Activated naive CD4-positive, alpha-beta T cell treated with anti-CD3 and anti-CD28 coated beads for 36 hours (primary cell): ENCODE results near the gene STAG3. TPM values are rescaled to one million over a fixed set of nuclear protein-coding genes. Genes with fewer than 3 reads are reported as not detected.
"Not testable (repeated sequence)": the region's sequence is repeated elsewhere in the genome, so short reads cannot be mapped to it uniquely, and the experiment has no call there.

Experiments
- CTCF ChIA-PET: fragments of 350-600 bp; sonication (Branson Sonifier 250); formaldehyde crosslinking; loops from one replicate; lab custom pipeline; 2021; ENCODE audit warnings: antibody characterized with exemption; lab: Charles Lee
- DNase-seq: peaks from one replicate; pipeline ENCODE4 v3.0.0-alpha.2; 2020
- H3K27ac Mint-ChIP-seq: one replicate; pipeline ENCODE4 v1.8.0; 2021; ENCODE audit warnings: mild to moderate bottlenecking, mixed read lengths
- H3K27me3 Mint-ChIP-seq: one replicate; pipeline ENCODE4 v1.8.0; 2021; ENCODE audit warnings: low read depth, mixed read lengths
- H3K36me3 Mint-ChIP-seq: one replicate; pipeline ENCODE4 v1.8.0; 2021; ENCODE audit warnings: low read depth, mixed read lengths
- H3K4me1 Mint-ChIP-seq: one replicate; pipeline ENCODE4 v1.8.0; 2021; ENCODE audit warnings: low read depth, mixed read lengths
- H3K4me3 Mint-ChIP-seq: one replicate; pipeline ENCODE4 v1.8.0; 2021; ENCODE audit warnings: mild to moderate bottlenecking, moderate library complexity, mixed read lengths
- H3K9me3 Mint-ChIP-seq: one replicate; pipeline ENCODE4 v1.8.0; 2021; ENCODE audit warnings: mixed read lengths
- intact Hi-C: fragments of 100-400 bp; cut with micrococcal nuclease; formaldehyde crosslinking; loops from one replicate; pipeline ENCODE4 v1.15.1; 2023
- total RNA-seq, 2 experiments: library from RNA; stranded (reverse); gene quantifications; one replicate each; pipeline ENCODE4 v1.2.3, GENCODE V29; 2021

STAG3 gene, protein sequence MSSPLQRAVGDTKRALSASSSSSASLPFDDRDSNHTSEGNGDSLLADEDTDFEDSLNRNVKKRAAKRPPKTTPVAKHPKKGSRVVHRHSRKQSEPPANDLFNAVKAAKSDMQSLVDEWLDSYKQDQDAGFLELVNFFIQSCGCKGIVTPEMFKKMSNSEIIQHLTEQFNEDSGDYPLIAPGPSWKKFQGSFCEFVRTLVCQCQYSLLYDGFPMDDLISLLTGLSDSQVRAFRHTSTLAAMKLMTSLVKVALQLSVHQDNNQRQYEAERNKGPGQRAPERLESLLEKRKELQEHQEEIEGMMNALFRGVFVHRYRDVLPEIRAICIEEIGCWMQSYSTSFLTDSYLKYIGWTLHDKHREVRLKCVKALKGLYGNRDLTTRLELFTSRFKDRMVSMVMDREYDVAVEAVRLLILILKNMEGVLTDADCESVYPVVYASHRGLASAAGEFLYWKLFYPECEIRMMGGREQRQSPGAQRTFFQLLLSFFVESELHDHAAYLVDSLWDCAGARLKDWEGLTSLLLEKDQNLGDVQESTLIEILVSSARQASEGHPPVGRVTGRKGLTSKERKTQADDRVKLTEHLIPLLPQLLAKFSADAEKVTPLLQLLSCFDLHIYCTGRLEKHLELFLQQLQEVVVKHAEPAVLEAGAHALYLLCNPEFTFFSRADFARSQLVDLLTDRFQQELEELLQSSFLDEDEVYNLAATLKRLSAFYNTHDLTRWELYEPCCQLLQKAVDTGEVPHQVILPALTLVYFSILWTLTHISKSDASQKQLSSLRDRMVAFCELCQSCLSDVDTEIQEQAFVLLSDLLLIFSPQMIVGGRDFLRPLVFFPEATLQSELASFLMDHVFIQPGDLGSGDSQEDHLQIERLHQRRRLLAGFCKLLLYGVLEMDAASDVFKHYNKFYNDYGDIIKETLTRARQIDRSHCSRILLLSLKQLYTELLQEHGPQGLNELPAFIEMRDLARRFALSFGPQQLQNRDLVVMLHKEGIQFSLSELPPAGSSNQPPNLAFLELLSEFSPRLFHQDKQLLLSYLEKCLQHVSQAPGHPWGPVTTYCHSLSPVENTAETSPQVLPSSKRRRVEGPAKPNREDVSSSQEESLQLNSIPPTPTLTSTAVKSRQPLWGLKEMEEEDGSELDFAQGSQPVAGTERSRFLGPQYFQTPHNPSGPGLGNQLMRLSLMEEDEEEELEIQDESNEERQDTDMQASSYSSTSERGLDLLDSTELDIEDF
- total RNA-seq: 10 to 100 TPM; 38.4 to 41.0 TPM

- CTCF ChIA-PET: interaction anchor here (0.6 to 4.3 kb wide), 5 partner anchors 11 to 160 kb away, joined by 3 to 30 read pairs (median 4); no protein-coding TSS in a partner anchor
- Mint-ChIP-seq H3K36me3 (peaks cover 2% of the 10 kb centered on the region), H3K4me1 (peaks cover 43% of the 10 kb centered on the region), H3K27ac (peak within 1 kb of the TSS; percentile 30), H3K4me3 (peak within 1 kb of the TSS; percentile 80), H3K9me3 (no peaks in the 10 kb centered on the region), H3K27me3 (no peaks in the 10 kb centered on the region)
- DNase-seq: peak; percentile 99
- intact Hi-C loops: loop anchor here (1.0 to 5.0 kb wide), 6 partner anchors 9 to 251 kb away; partner anchors contain the start of genes AP4M1, GAL3ST4, LAMTOR4 and MCM7
Observed at GRCh38 chr7:100177045-100178001, at the start of gene STAG3, which contains the start of gene GPC2. Gene STAG3 (plus strand): TSS chr7:100177918. CDS start chr7:100180557, 2,639 bp downstream. Gene GPC2 (minus strand): TSS chr7:100177381. CDS start chr7:100177199, 182 bp downstream.

DNA sequence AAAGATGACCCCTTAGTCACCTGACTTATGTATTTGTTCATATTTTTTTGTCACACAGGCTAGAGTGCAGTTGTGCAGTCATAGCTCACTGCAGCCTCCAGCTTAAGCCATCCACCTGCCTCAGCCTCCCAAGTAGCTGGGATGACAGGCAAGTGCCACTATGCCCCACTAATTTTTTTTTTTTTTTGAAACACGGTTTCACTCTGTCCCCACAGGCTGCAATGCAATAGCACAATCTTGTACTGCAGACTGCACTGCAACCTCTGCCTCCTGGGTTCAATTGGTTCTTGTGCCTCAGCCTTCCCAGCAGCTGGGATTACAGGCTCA is 49.1 kb upstream of the STAG3 start:
- no peaks in the 10 kb centered on the region for H3K27me3 Mint-ChIP-seq
- peak overlapping the region; percentile 100 for H3K4me3 Mint-ChIP-seq
- no peak for DNase-seq
- H3K9me3 Mint-ChIP-seq: no peaks in the 10 kb centered on the region
- CTCF ChIA-PET: interaction anchor here (0.6 to 6.3 kb wide), 7 partner anchors 11 to 423 kb away, joined by 3 to 60 read pairs (median 4); partner anchors contain the start of genes AP4M1 and MCM7
- H3K27ac Mint-ChIP-seq: no peak overlapping the region
- H3K4me1 Mint-ChIP-seq: peaks cover 34% of the 10 kb centered on the region
- intact Hi-C loops: loop anchor here (5.0 kb wide), 1 partner anchor 721 kb away; the partner anchor contains the start of genes BUD31 and PDAP1
- peaks cover 9% of the 10 kb centered on the region for H3K36me3 Mint-ChIP-seq

GRCh38 chr7:100130220-100130607 is 47.5 kb upstream of the STAG3 start:
- CTCF ChIA-PET: interaction anchor here (0.6 to 6.3 kb wide), 17 partner anchors 9 to 277 kb away, joined by 3 to 60 read pairs (median 4); partner anchors contain the start of gene LAMTOR4
- not testable (repeated sequence) for H3K27ac Mint-ChIP-seq, H3K36me3 Mint-ChIP-seq, H3K9me3 Mint-ChIP-seq, H3K4me3 Mint-ChIP-seq, H3K27me3 Mint-ChIP-seq, DNase-seq
- intact Hi-C loops: loop anchor here (2.0 to 5.0 kb wide), 2 partner anchors 212 to 217 kb away; no protein-coding TSS in a partner anchor
- H3K4me1 Mint-ChIP-seq: peaks cover 25% of the 10 kb centered on the region

- Mint-ChIP-seq H3K36me3 (no peaks in the 10 kb centered on the region), H3K27ac (no peak overlapping the region), H3K9me3 (no peaks in the 10 kb centered on the region), H3K4me3 (peak overlapping the region; percentile 15), H3K27me3 (no peaks in the 10 kb centered on the region), H3K4me1 (peaks cover 20% of the 10 kb centered on the region)
- intact Hi-C loops: loop anchor here (1.0 to 5.0 kb wide), 5 partner anchors 49 to 218 kb away; no protein-coding TSS in a partner anchor
- CTCF ChIA-PET: interaction anchor here (0.6 to 6.3 kb wide), 20 partner anchors 9 to 276 kb away, joined by 3 to 60 read pairs (median 5); partner anchors contain the start of gene LAMTOR4
- peak; percentile 94 for DNase-seq
Observed at GRCh38 chr7:100130608-100131453, 46.9 kb upstream of the STAG3 start.

GRCh38 chr7:100132126-100132525 is 45.6 kb upstream of the STAG3 start:
- Mint-ChIP-seq H3K4me3 (no peak overlapping the region), H3K27me3 (no peaks in the 10 kb centered on the region), H3K27ac (no peak overlapping the region), H3K9me3 (no peaks in the 10 kb centered on the region), H3K4me1 (peaks cover 20% of the 10 kb centered on the region), H3K36me3 (no peaks in the 10 kb centered on the region)
- intact Hi-C loops: loop anchor here (1.0 to 5.0 kb wide), 4 partner anchors 89 to 275 kb away; no protein-coding TSS in a partner anchor
- CTCF ChIA-PET: interaction anchor here (0.6 to 6.3 kb wide), 26 partner anchors 10 to 1220 kb away, joined by 3 to 60 read pairs (median 5); partner anchors contain the start of genes AP4M1, LAMTOR4, MCM7 and PVRIG
- no peak for DNase-seq

DNA sequence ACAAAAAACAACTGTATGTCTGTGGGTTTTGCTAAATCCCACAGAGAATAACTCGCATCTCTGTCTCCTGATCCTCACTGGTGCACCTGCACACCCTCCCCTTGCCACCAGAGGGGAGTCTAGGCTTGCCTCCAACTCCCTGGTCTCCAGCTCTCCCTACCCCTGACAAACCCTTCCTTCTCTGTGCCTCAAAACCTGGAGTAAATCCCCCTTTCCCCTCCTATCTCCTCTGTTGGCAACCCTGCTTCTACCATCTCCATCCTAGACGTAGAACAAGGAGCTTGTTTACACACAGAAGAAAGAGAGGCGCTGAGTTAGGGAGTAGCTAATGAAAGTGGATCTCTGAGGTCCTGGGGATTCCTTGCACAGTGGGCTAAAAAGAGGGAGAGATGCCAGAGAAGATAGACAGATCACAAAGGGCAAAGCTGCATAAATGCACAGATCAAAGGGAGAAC is 45.0 kb upstream of the STAG3 start:
- H3K4me3 Mint-ChIP-seq: no peak overlapping the region
- no peaks in the 10 kb centered on the region for H3K27me3 Mint-ChIP-seq
- CTCF ChIA-PET: interaction anchor here (0.5 to 6.3 kb wide), 32 partner anchors 9 to 318 kb away, joined by 3 to 60 read pairs (median 4); partner anchors contain the start of genes AP4M1, LAMTOR4, MCM7 and PVRIG
- no peaks in the 10 kb centered on the region for H3K36me3 Mint-ChIP-seq
- intact Hi-C loops: loop anchor here (1.0 to 5.0 kb wide), 4 partner anchors 89 to 275 kb away; no protein-coding TSS in a partner anchor
- peak; percentile 82 for DNase-seq
- no peak overlapping the region for H3K27ac Mint-ChIP-seq
- H3K9me3 Mint-ChIP-seq: no peaks in the 10 kb centered on the region
- peaks cover 21% of the 10 kb centered on the region for H3K4me1 Mint-ChIP-seq

DNA sequence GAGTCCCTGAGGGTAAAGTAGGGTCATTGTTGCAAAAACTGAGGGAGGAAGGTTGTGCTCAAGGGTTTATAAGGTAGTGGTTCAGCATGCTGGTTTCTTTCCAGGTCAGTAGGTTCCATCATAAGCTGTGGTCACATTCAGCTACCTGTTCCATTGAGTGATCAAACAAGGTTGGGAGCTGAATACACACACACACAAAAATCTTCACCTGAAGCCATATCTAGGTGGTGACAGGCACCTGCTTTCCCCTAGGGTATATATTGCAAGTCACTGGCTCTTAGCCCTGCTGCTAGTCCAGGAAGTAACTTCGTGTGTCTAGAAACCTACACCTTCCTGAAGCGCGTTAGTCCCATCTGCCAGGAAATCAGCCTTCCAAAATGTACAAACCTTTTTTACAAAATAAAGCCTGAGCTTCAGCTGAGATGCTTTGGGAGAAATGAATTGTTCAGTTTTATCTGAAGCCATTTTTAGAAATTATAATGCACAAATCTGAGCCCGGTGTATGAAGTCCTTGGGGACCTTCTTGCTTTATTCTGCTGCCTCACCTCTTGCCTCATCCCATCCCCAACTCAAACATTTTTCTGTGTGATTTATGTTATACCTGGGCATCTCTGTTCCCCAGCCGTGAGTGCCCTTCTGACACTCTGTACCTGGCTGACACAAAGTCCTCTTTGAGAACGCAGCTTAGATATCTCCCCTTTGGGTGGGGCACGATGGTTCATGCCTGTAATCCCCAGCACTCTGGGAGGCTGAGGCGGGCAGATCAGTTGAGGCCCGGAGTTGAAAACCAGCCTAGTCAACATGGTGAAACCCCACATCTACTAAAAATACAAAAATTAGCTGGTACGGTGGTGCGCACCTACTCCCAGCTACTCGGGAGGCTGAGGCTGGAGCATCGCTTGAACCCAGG is 39.6 kb upstream of the STAG3 start:
- Mint-ChIP-seq H3K4me1 (peaks cover 12% of the 10 kb centered on the region), H3K27me3 (no peaks in the 10 kb centered on the region), H3K9me3 (no peaks in the 10 kb centered on the region), H3K36me3 (no peaks in the 10 kb centered on the region), H3K4me3 (no peak overlapping the region), H3K27ac (peak overlapping the region; percentile 68)
- CTCF ChIA-PET: interaction anchor here (0.8 to 4.3 kb wide), 6 partner anchors 9 to 82 kb away, joined by 3 to 26 read pairs (median 4); partner anchors contain the start of genes LAMTOR4 and PVRIG
- intact Hi-C loops: loop anchor here (1.0 kb wide), 1 partner anchor 10 kb away; the partner anchor contains the start of gene LAMTOR4
- DNase-seq: no peak

GRCh38 chr7:100141555-100141949 is 36.2 kb upstream of the STAG3 start:
- Mint-ChIP-seq H3K4me3 (no peak overlapping the region), H3K27ac (no peak overlapping the region), H3K36me3 (no peaks in the 10 kb centered on the region), H3K4me1 (peaks cover 12% of the 10 kb centered on the region), H3K9me3 (no peaks in the 10 kb centered on the region), H3K27me3 (no peaks in the 10 kb centered on the region)
- intact Hi-C loops: no loop called here
- CTCF ChIA-PET: interaction anchor here (1.0 to 4.3 kb wide), 3 partner anchors 8 to 12 kb away, joined by 5 to 26 read pairs (median 10); no protein-coding TSS in a partner anchor
- no peak for DNase-seq

GRCh38 chr7:100142461-100142860 is 35.3 kb upstream of the STAG3 start:
- H3K9me3 Mint-ChIP-seq: no peaks in the 10 kb centered on the region
- no peak overlapping the region for H3K27ac Mint-ChIP-seq
- intact Hi-C loops: no loop called here
- no peaks in the 10 kb centered on the region for H3K36me3 Mint-ChIP-seq
- H3K4me3 Mint-ChIP-seq: no peak overlapping the region
- peaks cover 12% of the 10 kb centered on the region for H3K4me1 Mint-ChIP-seq
- no peak for DNase-seq
- no peaks in the 10 kb centered on the region for H3K27me3 Mint-ChIP-seq
- CTCF ChIA-PET: interaction anchor here (0.6 to 2.4 kb wide), 4 partner anchors 8 to 68 kb away, joined by 4 to 10 read pairs (median 5); no protein-coding TSS in a partner anchor
